SU-DHL-6 (cell line): Measurements from ENCODE around the gene C1QTNF6.
"Not testable (repeated sequence)": the region's sequence is repeated elsewhere in the genome, so short reads cannot be mapped to it uniquely, and the experiment has no call there.

Experiments
- H2AFZ ChIP-seq: fragments of 200-600 bp; sonication (generic); 2 replicates; pipeline ENCODE4 v1.6.1; 2014; ENCODE audit warnings: low read depth, mild to moderate bottlenecking, moderate library complexity, mixed read lengths, antibody characterized with exemption, low read length; ENCODE audit not compliant: severe bottlenecking
- H3F3A ChIP-seq: fragments of 200-600 bp; shearing (Covaris generic); 2 replicates; pipeline ENCODE4 v1.6.0; 2016; ENCODE audit warnings: antibody characterized with exemption, mild to moderate bottlenecking; ENCODE audit not compliant: insufficient read depth
- H3K27ac ChIP-seq: fragments of 200-600 bp; sonication (generic); 2 replicates; pipeline ENCODE4 v1.5.1; 2016; ENCODE audit warnings: low read depth, mild to moderate bottlenecking, low read length, moderate library complexity, mixed read lengths
- H3K27me3 ChIP-seq: fragments of 200-600 bp; sonication (generic), shearing (Covaris generic); 2 replicates; pipeline ENCODE4 v1.6.0; 2014; ENCODE audit warnings: mild to moderate bottlenecking, low read length
- H3K36me3 ChIP-seq: fragments of 200-600 bp; sonication (generic); 2 replicates; pipeline ENCODE4 v1.6.1; 2014; ENCODE audit warnings: mild to moderate bottlenecking, low read length, mixed read lengths
- H3K4me2 ChIP-seq: fragments of 300-600, 200-600 bp; shearing (Covaris generic), sonication (generic); 2 replicates; pipeline ENCODE4 v1.6.0; 2014; ENCODE audit warnings: low read length, low read depth, mild to moderate bottlenecking; ENCODE audit not compliant: poor library complexity, severe bottlenecking
- H3K4me3 ChIP-seq: fragments of 200-600 bp; sonication (generic); 2 replicates; pipeline ENCODE4 v1.5.1; 2014; ENCODE audit warnings: antibody characterized with exemption, low read length, mild to moderate bottlenecking, mixed read lengths; ENCODE audit not compliant: insufficient read depth, poor library complexity, severe bottlenecking
- H3K79me2 ChIP-seq: fragments of 200-600 bp; sonication (generic); 2 replicates; pipeline ENCODE4 v1.6.1; 2014; ENCODE audit warnings: mild to moderate bottlenecking, low read length, moderate library complexity; ENCODE audit not compliant: insufficient read depth
- H3K9ac ChIP-seq: fragments of 200-600 bp; sonication (generic); 2 replicates; pipeline ENCODE4 v1.7.0; 2014; ENCODE audit warnings: mild to moderate bottlenecking, low read length
- H3K9me2 ChIP-seq: fragments of 200-600 bp; sonication (generic); replicated peaks from 2 replicates; pipeline ENCODE4 v1.6.1; 2014; ENCODE audit warnings: low read length; ENCODE audit not compliant: insufficient read depth
- H3K9me3 ChIP-seq: fragments of 200-600 bp; sonication (generic); 2 replicates; pipeline ENCODE4 v1.6.1; 2014; ENCODE audit warnings: low read length, mixed read lengths; ENCODE audit not compliant: insufficient read depth
- H4K20me1 ChIP-seq: fragments of 200-600 bp; sonication (generic); 2 replicates; pipeline ENCODE4 v1.6.1; 2014; ENCODE audit warnings: low read depth, mild to moderate bottlenecking, antibody characterized with exemption, low read length, moderate library complexity, mixed read lengths
- CTCF ChIP-seq: fragments of 200-600 bp; sonication (generic); IDR thresholded peaks from one replicate; pipeline ENCODE4 v1.5.1; 2017; ENCODE audit warnings: antibody characterized with exemption, mild to moderate bottlenecking, low read length, moderate library complexity; ENCODE audit not compliant: insufficient read depth, poor library complexity, severe bottlenecking
- EZH2phosphoT487 ChIP-seq: fragments of 200-600 bp; sonication (generic), shearing (Covaris generic); conservative IDR thresholded peaks from 2 replicates; pipeline ENCODE4 v1.6.1; 2018; ENCODE audit warnings: mild to moderate bottlenecking, antibody characterized with exemption, low read length, moderate library complexity, mixed read lengths

The C1QTNF6 gene

GRCh38 chr22:37202001-37202555 lies 14.0 kb upstream of the C1QTNF6 start:
- Histone ChIP-seq H4K20me1 (no peaks in the 10 kb centered on the region), H3K27ac (no peak overlapping the region), H3K4me3 (no peak overlapping the region), H3K27me3 (no peaks in the 10 kb centered on the region), H3K9me3 (no peaks in the 10 kb centered on the region), H3K36me3 (no peaks in the 10 kb centered on the region), H3K9ac (no peak overlapping the region), H2AFZ (no peak overlapping the region), H3K79me2 (no peaks in the 10 kb centered on the region), H3K4me2 (no peak overlapping the region), H3F3A (no peaks in the 10 kb centered on the region), H3K9me2 (no peaks in the 10 kb centered on the region)
- no peak for TF ChIP-seq EZH2phosphoT487
- no peak for TF ChIP-seq CTCF

- not testable (repeated sequence) for H3K4me2 ChIP-seq, H3K27ac ChIP-seq, H3K36me3 ChIP-seq, H3K79me2 ChIP-seq, H4K20me1 ChIP-seq, H3K9ac ChIP-seq, H3K9me3 ChIP-seq, H3K27me3 ChIP-seq, H3K4me3 ChIP-seq, H3F3A ChIP-seq, H3K9me2 ChIP-seq, H2AFZ ChIP-seq
Observed at GRCh38 chr22:37201443-37201820, 13.4 kb upstream of the C1QTNF6 start.

GRCh38 chr22:37199760-37200108 lies 11.7 kb upstream of the C1QTNF6 start:
- peak overlapping the region; percentile 52 for H3K9ac ChIP-seq
- no peak overlapping the region for H3K27ac ChIP-seq
- H3K79me2 ChIP-seq = no peaks in the 10 kb centered on the region
- H3K9me2 ChIP-seq = no peaks in the 10 kb centered on the region
- H3K4me2 ChIP-seq = peak overlapping the region; percentile 42
- no peaks in the 10 kb centered on the region for H3K27me3 ChIP-seq
- no peaks in the 10 kb centered on the region for H4K20me1 ChIP-seq
- H3K4me3 ChIP-seq = no peak overlapping the region
- H2AFZ ChIP-seq = peak overlapping the region; percentile 79
- H3K9me3 ChIP-seq = no peaks in the 10 kb centered on the region
- no peaks in the 10 kb centered on the region for H3K36me3 ChIP-seq
- no peaks in the 10 kb centered on the region for H3F3A ChIP-seq
- TF ChIP-seq EZH2phosphoT487 = no peak
- no peak for TF ChIP-seq CTCF

GRCh38 chr22:37199103-37199759 lies 11.2 kb upstream of the C1QTNF6 start:
- Histone ChIP-seq H3K9me3 (no peaks in the 10 kb centered on the region), H2AFZ (peak overlapping the region; percentile 82), H3K79me2 (no peaks in the 10 kb centered on the region), H4K20me1 (no peaks in the 10 kb centered on the region), H3K4me2 (peak overlapping the region; percentile 88), H3K9ac (peak overlapping the region; percentile 68), H3K9me2 (no peaks in the 10 kb centered on the region), H3K27me3 (no peaks in the 10 kb centered on the region), H3K4me3 (peak overlapping the region; percentile 63), H3K36me3 (no peaks in the 10 kb centered on the region), H3K27ac (peak overlapping the region; percentile 80), H3F3A (no peaks in the 10 kb centered on the region)
- peak; percentile 76 for TF ChIP-seq CTCF
- TF ChIP-seq EZH2phosphoT487 = no peak
